PC-3 (cell line): ENCODE data around the gene HEXIM1. TPM values are rescaled to one million over a fixed set of nuclear protein-coding genes. Genes with fewer than 3 reads are reported as not detected.
A peak's percentile ranks its signal among the peaks of the same experiment; 100 is the strongest.

Experiments
- ATAC-seq: fragments of 200-7000 bp; cut with Tn5 transposase; 2 replicates; pipeline ENCODE4 v1.9.1; 2020; ENCODE audit warnings: mild to moderate bottlenecking, moderate library complexity
- BruUV-seq: library from RNA; stranded (reverse); fragments of 400-500 nt; replicated peaks from 2 replicates; lab custom pipeline; 2021; lab: Mats Ljungman, UMichigan
- CTCF ChIA-PET: fragments of 300-600 bp; sonication (Branson Sonifier 250); formaldehyde crosslinking; loops from one replicate; lab custom pipeline; 2022; ENCODE audit warnings: antibody characterized with exemption; lab: Charles Lee
- POLR2A ChIA-PET: fragments of 300-600 bp; sonication (Branson Sonifier 250); formaldehyde crosslinking; loops from one replicate; lab custom pipeline; 2022; ENCODE audit warnings: antibody characterized with exemption; ENCODE audit not compliant: unreplicated experiment; lab: Charles Lee
- DNase-seq: peaks from one replicate; pipeline ENCODE4 v3.0.0-alpha.2; 2015
- H2AFZ ChIP-seq: fragments of 300-600 bp; sonication (generic); 2 replicates; pipeline ENCODE4 v1.6.0; 2016; ENCODE audit warnings: antibody characterized with exemption, low read length
- H3F3A ChIP-seq: fragments of 300-600 bp; sonication (generic); one replicate; pipeline ENCODE4 v1.6.0; 2017; ENCODE audit warnings: antibody characterized with exemption, low read length, control low read depth, mild to moderate bottlenecking; ENCODE audit not compliant: unreplicated experiment
- H3K27ac ChIP-seq: fragments of 300-600 bp; sonication (generic); 2 replicates; pipeline ENCODE4 v1.5.1; 2016; ENCODE audit warnings: mild to moderate bottlenecking, low read length
- H3K27me3 ChIP-seq: fragments of 300-600 bp; sonication (generic); 2 replicates; pipeline ENCODE4 v1.6.1; 2016; ENCODE audit warnings: low read length, mixed read lengths
- H3K36me3 ChIP-seq: fragments of 300-600 bp; sonication (generic); 2 replicates; pipeline ENCODE4 v1.6.1; 2016; ENCODE audit warnings: low read depth, mixed run types, low read length, mixed read lengths
- H3K4me1 ChIP-seq: fragments of 300-600 bp; sonication (generic); 2 replicates; pipeline ENCODE4 v1.5.1; 2016; ENCODE audit warnings: low read length; ENCODE audit not compliant: insufficient read depth
- H3K4me2 ChIP-seq: fragments of 300-600 bp; sonication (generic); 2 replicates; pipeline ENCODE4 v1.6.0; 2016; ENCODE audit warnings: low read length
- H3K4me3 ChIP-seq: fragments of 300-600 bp; sonication (generic); 2 replicates; pipeline ENCODE4 v1.5.1; 2016; ENCODE audit warnings: mild to moderate bottlenecking, low read length, mixed read lengths
- H3K79me2 ChIP-seq: fragments of 300-600 bp; sonication (generic); 2 replicates; pipeline ENCODE4 v1.6.1; 2017; ENCODE audit warnings: low read length, mixed read lengths
- H3K9ac ChIP-seq: fragments of 300-600 bp; sonication (generic); 2 replicates; pipeline ENCODE4 v1.6.0; 2016; ENCODE audit warnings: mild to moderate bottlenecking, low read length
- H3K9me2 ChIP-seq: fragments of 300-600 bp; sonication (generic); replicated peaks from 2 replicates; pipeline ENCODE4 v1.6.1; 2016; ENCODE audit warnings: mixed run types, low read length, mixed read lengths
- H3K9me3 ChIP-seq: fragments of 300-600 bp; sonication (generic); 2 replicates; pipeline ENCODE4 v1.6.1; 2016; ENCODE audit warnings: low read length, mixed read lengths
- H4K20me1 ChIP-seq: fragments of 300-600 bp; sonication (generic); 2 replicates; pipeline ENCODE4 v1.6.1; 2016; ENCODE audit warnings: low read length, mixed read lengths
- CTCF ChIP-seq: fragments of 300-600 bp; sonication (generic); conservative IDR thresholded peaks from 2 replicates; pipeline ENCODE4 v1.5.1; 2017; ENCODE audit warnings: antibody characterized with exemption, low read depth, mild to moderate bottlenecking, low read length
- EZH2 ChIP-seq: fragments of 300-600 bp; sonication (generic); IDR thresholded peaks from one replicate; pipeline ENCODE4 v1.6.1; 2017; ENCODE audit warnings: antibody characterized with exemption, mild to moderate bottlenecking, low read length; ENCODE audit not compliant: unreplicated experiment
- EZH2phosphoT487 ChIP-seq: fragments of 300-600 bp; sonication (generic); IDR thresholded peaks from 2 replicates; pipeline ENCODE4 v1.6.1; 2018; ENCODE audit warnings: mild to moderate bottlenecking, antibody characterized with exemption, low read length, borderline replicate concordance
- intact Hi-C: fragments of 100-400 bp; cut with micrococcal nuclease; formaldehyde crosslinking; loops from 2 replicates; pipeline ENCODE4 v1.9.0; 2023
- total RNA-seq: library from RNA; depleted of rRNA; stranded (reverse); fragments of >200 nt; gene quantifications from 2 replicates; pipeline ENCODE4 v1.2.3, GENCODE V29; 2014

HEXIM1 gene
- total RNA-seq, 1 experiment from 2014 or later = 47.3 TPM

- Histone ChIP-seq H3K9me3 (no peaks in the 10 kb centered on the region), H3K4me3 (no peak overlapping the region), H2AFZ (no peak overlapping the region), H3F3A (no peaks in the 10 kb centered on the region), H3K79me2 (peaks cover 57% of the 10 kb centered on the region), H3K4me1 (peaks cover 49% of the 10 kb centered on the region), H4K20me1 (no peaks in the 10 kb centered on the region), H3K36me3 (no peaks in the 10 kb centered on the region), H3K4me2 (peak overlapping the region; percentile 94), H3K27me3 (no peaks in the 10 kb centered on the region), H3K9me2 (no peaks in the 10 kb centered on the region), H3K9ac (no peak overlapping the region), H3K27ac (peak overlapping the region; percentile 13; the same call in 1 of the 2 replicates)
- ATAC-seq (peak; percentile 2), DNase-seq (peak; percentile 59)
- TF ChIP-seq CTCF (no peak), EZH2 (no peak), EZH2phosphoT487 (no peak)
- POLR2A ChIA-PET = interaction anchor here (0.5 to 0.8 kb wide), 2 partner anchors 18 to 207 kb away, joined by 3 to 4 read pairs; partner anchors contain the start of gene HEXIM1
- CTCF ChIA-PET = interaction anchor here (0.5 to 1.1 kb wide), 4 partner anchors 19 to 862 kb away, joined by 3 to 5 read pairs (median 4); partner anchors contain the start of gene C1QL1
- intact Hi-C loops = loop anchor here (5.0 to 10.0 kb wide), 3 partner anchors 68 to 208 kb away; partner anchors contain the start of genes MAP3K14 and NMT1
- BruUV-seq = no TSS peak
Observed at GRCh38 chr17:45129940-45130680, 18.2 kb upstream of the HEXIM1 start.

GRCh38 chr17:45130681-45131615 lies 17.3 kb upstream of the HEXIM1 start:
- Histone ChIP-seq H3K9ac (no peak overlapping the region), H3K4me3 (peak overlapping the region; percentile 75), H2AFZ (no peak overlapping the region), H3K79me2 (peaks cover 52% of the 10 kb centered on the region), H3K4me2 (peak overlapping the region; percentile 94), H3K36me3 (no peaks in the 10 kb centered on the region), H3K27me3 (no peaks in the 10 kb centered on the region), H3F3A (no peaks in the 10 kb centered on the region), H3K9me3 (no peaks in the 10 kb centered on the region), H4K20me1 (no peaks in the 10 kb centered on the region), H3K27ac (0 out of 2 replicates have a peak overlapping the region, but pooled peaks have one; percentile 13), H3K9me2 (no peaks in the 10 kb centered on the region), H3K4me1 (peaks cover 52% of the 10 kb centered on the region)
- ATAC-seq = no peak
- BruUV-seq = no TSS peak
- intact Hi-C loops = loop anchor here (5.0 to 10.0 kb wide), 3 partner anchors 69 to 209 kb away; partner anchors contain the start of genes MAP3K14 and NMT1
- POLR2A ChIA-PET = interaction anchor here (0.5 to 0.6 kb wide), 2 partner anchors 18 to 208 kb away, joined by 4 to 16 read pairs; no protein-coding TSS in a partner anchor
- no peak for TF ChIP-seq EZH2
- TF ChIP-seq EZH2phosphoT487 = no peak
- TF ChIP-seq CTCF = no peak
- DNase-seq = no peak
- CTCF ChIA-PET = interaction anchor here (0.6 to 1.1 kb wide), 5 partner anchors 24 to 861 kb away, joined by 3 to 14 read pairs (median 5); partner anchors contain the start of gene C1QL1
